ENCODE results near the gene POP7. TPM values are rescaled to one million over a fixed set of nuclear protein-coding genes. Genes with fewer than 3 reads are reported as not detected.

The POP7 gene
- total RNA-seq, 1 experiment from 2014 or later, result 62.7 TPM

DNA sequence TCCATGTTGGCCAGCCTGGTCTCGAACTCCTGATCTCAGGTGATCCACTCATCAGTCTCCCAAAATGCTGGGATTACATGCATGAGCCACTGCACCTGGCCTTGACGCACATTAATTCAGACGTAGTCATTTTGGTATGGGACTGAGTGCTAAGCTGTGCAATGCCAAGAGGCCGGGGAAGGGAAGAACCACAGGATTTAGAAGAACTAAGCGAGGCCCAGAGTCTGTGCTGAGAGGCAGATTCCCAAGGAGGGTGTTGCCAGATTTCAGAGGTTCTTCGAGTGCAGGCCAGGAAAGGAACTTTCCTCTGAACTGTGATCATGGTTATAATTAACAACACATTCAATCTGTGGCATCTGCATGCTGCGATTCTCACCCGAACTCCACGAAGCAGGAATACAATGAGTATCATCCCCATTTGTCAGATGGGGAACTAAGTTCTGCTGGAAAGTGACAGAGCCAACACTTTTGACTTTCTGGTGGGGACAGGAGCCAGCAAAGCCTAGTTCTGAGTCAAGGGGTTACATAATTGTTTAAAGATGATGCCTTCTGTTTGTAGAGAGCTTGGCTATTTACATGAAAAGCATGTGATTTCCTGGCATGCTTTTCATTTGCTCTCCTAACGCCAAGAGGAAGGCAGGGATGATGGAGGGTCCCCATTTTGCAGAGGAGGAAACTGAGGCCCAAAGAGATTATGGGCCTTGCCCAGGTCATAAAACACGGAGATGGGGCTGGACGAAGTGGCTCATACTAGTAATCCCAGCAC is 21.3 kb downstream of the POP7 start:
- Histone ChIP-seq H3F3A (ENCODE audit: insufficient read depth, low read depth) (peaks cover 13% of the 10 kb centered on the region; the same call in 1 of the 2 replicates), H4K20me1 (ENCODE audit: insufficient read depth) (no peaks in the 10 kb centered on the region), H3K79me2 (ENCODE audit: low read depth) (no peaks in the 10 kb centered on the region), H3K9me2 (ENCODE audit: insufficient read depth) (no peaks in the 10 kb centered on the region), H3K4me3 (no peak overlapping the region), H3K9me3 (ENCODE audit: insufficient read depth, low read depth) (no peaks in the 10 kb centered on the region), H3K4me1 (replicated peaks; ENCODE audit: insufficient read depth) (peaks cover 19% of the 10 kb centered on the region), H3K27me3 (ENCODE audit: insufficient read depth, low read depth) (no peaks in the 10 kb centered on the region), H3K27ac (no peak overlapping the region), H3K36me3 (ENCODE audit: low read depth) (no peaks in the 10 kb centered on the region), H3K4me2 (no peak overlapping the region), H2AFZ (no peak overlapping the region)
- intact Hi-C loops (cut with micrococcal nuclease; ENCODE audit: unreplicated experiment), result loop anchor here (5.0 kb wide), 2 partner anchors 75 to 100 kb away; partner anchors contain the start of gene EPHB4
- BruUV-seq (replicated peaks), result no TSS peak
- TF ChIP-seq, protein P1, sequence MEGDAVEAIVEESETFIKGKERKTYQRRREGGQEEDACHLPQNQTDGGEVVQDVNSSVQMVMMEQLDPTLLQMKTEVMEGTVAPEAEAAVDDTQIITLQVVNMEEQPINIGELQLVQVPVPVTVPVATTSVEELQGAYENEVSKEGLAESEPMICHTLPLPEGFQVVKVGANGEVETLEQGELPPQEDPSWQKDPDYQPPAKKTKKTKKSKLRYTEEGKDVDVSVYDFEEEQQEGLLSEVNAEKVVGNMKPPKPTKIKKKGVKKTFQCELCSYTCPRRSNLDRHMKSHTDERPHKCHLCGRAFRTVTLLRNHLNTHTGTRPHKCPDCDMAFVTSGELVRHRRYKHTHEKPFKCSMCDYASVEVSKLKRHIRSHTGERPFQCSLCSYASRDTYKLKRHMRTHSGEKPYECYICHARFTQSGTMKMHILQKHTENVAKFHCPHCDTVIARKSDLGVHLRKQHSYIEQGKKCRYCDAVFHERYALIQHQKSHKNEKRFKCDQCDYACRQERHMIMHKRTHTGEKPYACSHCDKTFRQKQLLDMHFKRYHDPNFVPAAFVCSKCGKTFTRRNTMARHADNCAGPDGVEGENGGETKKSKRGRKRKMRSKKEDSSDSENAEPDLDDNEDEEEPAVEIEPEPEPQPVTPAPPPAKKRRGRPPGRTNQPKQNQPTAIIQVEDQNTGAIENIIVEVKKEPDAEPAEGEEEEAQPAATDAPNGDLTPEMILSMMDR (conservative IDR thresholded peaks at IDR 0.05), result no peak
- no peak for TF ChIP-seq EZH2 (IDR thresholded peaks at IDR 0.05; ENCODE audit: low read depth)
- ChIA-PET CTCF (interaction anchor here (0.7 kb wide), 1 partner anchor 237 kb away, joined by 4 read pairs; no protein-coding TSS in a partner anchor), POLR2A (ENCODE audit: unreplicated experiment) (interaction anchor here (0.5 to 0.7 kb wide), 2 partner anchors 22 to 257 kb away, joined by 4 to 15 read pairs; no protein-coding TSS in a partner anchor)
- no peak for DNase-seq

DNA sequence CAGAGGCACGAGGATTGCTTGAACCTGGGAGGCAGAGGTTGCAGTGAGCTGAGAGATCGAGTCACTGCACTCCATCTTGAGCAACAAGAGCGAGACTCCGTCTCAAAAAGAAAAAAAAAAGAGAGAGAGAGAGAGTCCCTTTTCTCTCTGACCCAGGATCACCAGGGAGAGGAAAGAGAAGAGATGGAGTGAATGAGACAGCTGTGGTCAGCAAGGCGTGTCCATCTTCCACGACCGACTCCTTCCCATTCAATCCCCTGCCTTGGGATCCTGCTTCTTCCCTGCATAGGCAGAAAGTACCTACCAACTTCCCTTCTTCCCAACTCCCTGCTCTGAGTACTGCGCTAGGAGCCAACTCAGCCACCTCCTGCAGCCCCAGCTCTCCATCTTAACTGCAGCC is 22.3 kb downstream of the POP7 start:
- H3K4me1 ChIP-seq (replicated peaks; ENCODE audit: insufficient read depth), result peaks cover 19% of the 10 kb centered on the region
- TF ChIP-seq EZH2 (IDR thresholded peaks at IDR 0.05; ENCODE audit: low read depth), result no peak
- TF ChIP-seq, protein P1 (conservative IDR thresholded peaks at IDR 0.05), result no peak
- peaks cover 13% of the 10 kb centered on the region; the same call in 1 of the 2 replicates for H3F3A ChIP-seq (ENCODE audit: insufficient read depth, low read depth)
- no peak overlapping the region for H3K27ac ChIP-seq
- intact Hi-C loops (cut with micrococcal nuclease; ENCODE audit: unreplicated experiment), result loop anchor here (5.0 kb wide), 2 partner anchors 74 to 99 kb away; partner anchors contain the start of gene EPHB4
- no peaks in the 10 kb centered on the region for H3K9me2 ChIP-seq (ENCODE audit: insufficient read depth)
- no peak for DNase-seq
- no peak overlapping the region for H3K4me3 ChIP-seq
- H2AFZ ChIP-seq, result no peak overlapping the region
- ChIA-PET CTCF (interaction anchor here (0.5 to 0.7 kb wide), 3 partner anchors 28 to 590 kb away, joined by 3 to 4 read pairs (median 3); no protein-coding TSS in a partner anchor), POLR2A (ENCODE audit: unreplicated experiment) (no interaction called here)
- no TSS peak for BruUV-seq (replicated peaks)
- no peaks in the 10 kb centered on the region for H3K36me3 ChIP-seq (ENCODE audit: low read depth)
- no peaks in the 10 kb centered on the region for H3K27me3 ChIP-seq (ENCODE audit: insufficient read depth, low read depth)
- no peaks in the 10 kb centered on the region for H3K9me3 ChIP-seq (ENCODE audit: insufficient read depth, low read depth)
- no peaks in the 10 kb centered on the region for H3K79me2 ChIP-seq (ENCODE audit: low read depth)
- H3K4me2 ChIP-seq, result no peak overlapping the region
- no peaks in the 10 kb centered on the region for H4K20me1 ChIP-seq (ENCODE audit: insufficient read depth)

DNA sequence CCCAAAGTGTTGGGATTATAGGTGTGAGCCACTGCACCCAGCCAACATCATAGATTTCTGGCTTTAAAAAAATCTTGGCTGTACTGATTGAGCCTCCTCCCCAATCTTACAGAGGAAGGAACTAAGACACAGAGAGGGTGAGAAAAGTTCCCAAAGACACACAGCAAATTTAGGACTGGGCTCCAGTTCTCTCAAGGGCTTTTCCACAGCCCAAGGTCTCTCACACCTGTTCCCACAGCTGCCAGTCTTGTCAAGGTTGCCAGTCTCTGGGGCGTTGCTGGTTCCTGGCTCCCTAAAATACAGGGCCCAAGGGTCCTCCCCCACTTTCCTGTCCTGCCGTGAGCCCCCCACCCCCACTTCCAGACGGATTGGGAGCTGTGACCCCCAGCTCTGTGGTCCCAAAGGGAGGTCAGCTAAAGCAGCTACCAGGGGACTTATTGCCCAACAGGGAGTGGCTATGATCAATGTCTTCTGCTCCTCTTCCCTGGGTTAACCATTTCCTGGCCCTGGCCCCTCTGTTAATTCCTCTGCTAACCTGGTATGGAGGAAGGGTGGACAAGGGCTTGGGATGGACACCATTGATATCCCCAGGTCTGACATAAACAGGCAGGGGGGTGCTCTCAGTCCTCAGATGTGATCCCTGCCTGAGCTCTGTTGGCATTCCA is 24.3 kb downstream of the POP7 start:
- H3K27me3 ChIP-seq (ENCODE audit: insufficient read depth, low read depth), result no peaks in the 10 kb centered on the region
- BruUV-seq (replicated peaks), result no TSS peak
- H3K36me3 ChIP-seq (ENCODE audit: low read depth), result no peaks in the 10 kb centered on the region
- ChIA-PET POLR2A (ENCODE audit: unreplicated experiment) (no interaction called here), CTCF (no interaction called here)
- H3K9me2 ChIP-seq (ENCODE audit: insufficient read depth), result no peaks in the 10 kb centered on the region
- peaks cover 11% of the 10 kb centered on the region; the same call in 1 of the 2 replicates for H3F3A ChIP-seq (ENCODE audit: insufficient read depth, low read depth)
- no peak overlapping the region for H3K4me3 ChIP-seq
- H3K4me2 ChIP-seq, result no peak overlapping the region
- H2AFZ ChIP-seq, result no peak overlapping the region
- TF ChIP-seq EZH2 (IDR thresholded peaks at IDR 0.05; ENCODE audit: low read depth), result no peak
- TF ChIP-seq, protein P1 (conservative IDR thresholded peaks at IDR 0.05), result no peak
- DNase-seq, result no peak
- no peaks in the 10 kb centered on the region for H3K9me3 ChIP-seq (ENCODE audit: insufficient read depth, low read depth)
- peaks cover 15% of the 10 kb centered on the region for H3K4me1 ChIP-seq (replicated peaks; ENCODE audit: insufficient read depth)
- no peak overlapping the region for H3K27ac ChIP-seq
- no peaks in the 10 kb centered on the region for H3K79me2 ChIP-seq (ENCODE audit: low read depth)
- H4K20me1 ChIP-seq (ENCODE audit: insufficient read depth), result no peaks in the 10 kb centered on the region
- intact Hi-C loops (cut with micrococcal nuclease; ENCODE audit: unreplicated experiment), result no loop called here
